ENCODE data around the gene DNAL1. TPM values are rescaled to one million over a fixed set of nuclear protein-coding genes. Genes with fewer than 3 reads are reported as not detected.
A peak's percentile ranks its signal among the peaks of the same experiment; 100 is the strongest.

Gene DNAL1
- total and polyA plus RNA-seq, 9 of the 15 experiments (the other 6 are each of a cell fraction or from before 2014, with no cell fraction given), result 1.6 to 11.7 (median 4.8) TPM

DNA sequence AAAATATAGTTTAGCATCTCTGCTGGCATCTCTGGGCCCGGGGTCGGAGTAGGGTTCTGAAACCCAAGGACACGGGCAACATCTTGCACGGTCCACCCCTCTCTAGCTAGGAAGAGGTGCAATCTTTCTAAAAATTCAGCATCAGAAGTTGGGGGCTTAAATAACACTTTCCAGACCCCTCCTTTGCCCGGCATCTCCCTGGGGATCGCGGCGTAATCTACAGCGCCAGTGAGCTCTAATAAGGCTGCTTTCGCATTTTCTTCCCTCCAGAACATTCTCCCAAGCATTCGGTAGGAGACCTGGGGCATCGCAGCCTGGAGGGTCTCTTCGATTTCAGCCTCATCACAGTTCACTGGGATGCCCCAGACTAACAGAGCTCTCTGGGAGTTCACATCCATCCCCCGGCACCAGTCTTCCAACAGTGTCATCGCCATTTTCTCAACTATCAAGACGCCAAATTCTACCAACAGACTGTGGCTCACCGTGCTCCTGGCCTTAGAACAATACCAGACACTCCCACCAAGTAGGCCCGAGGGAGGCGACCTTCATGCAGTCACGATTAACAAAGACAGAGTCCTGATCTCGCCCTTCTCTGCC lies 68.5 kb downstream of the DNAL1 start (continued):
- 0 out of 2 replicates have a peak, but pooled peaks have one; percentile 41 for TF ChIP-seq FOXP4 (CRISPR knock-in tag; IDR thresholded peaks at IDR 0.05; ENCODE audit: borderline replicate concordance)
- no peak for TF ChIP-seq NR0B1 (IDR thresholded peaks at IDR 0.05; ENCODE audit: partially characterized antibody)
- no peak for TF ChIP-seq CHD1 (IDR thresholded peaks at IDR 0.05; ENCODE audit: low read length)
- TF ChIP-seq PHB (CRISPR knock-in tag; IDR thresholded peaks at IDR 0.05), result no peak

Data from K562 (cell line).